A549 (cell line): ENCODE measurements around the gene FHL1. TPM values are rescaled to one million over a fixed set of nuclear protein-coding genes. Genes with fewer than 3 reads are reported as not detected.

Experiments used
- ATAC-seq, 2 experiments: fragments of 200-7000 bp in 1 of 2; fragments of >200 bp in 1 of 2; cut with Nextera tagmentation in 1 of 2; cut with Tn5 transposase in 1 of 2; 3 replicates each; pipeline versions ENCODE4 v1.8.0 to v1.9.1; 2018 to 2020; ENCODE audit warnings: mild to moderate bottlenecking in 1 of 2, moderate library complexity in 1 of 2
- CTCF ChIA-PET: fragments of 300-600 bp; sonication (Branson Sonifier 250); formaldehyde crosslinking; extraction: SDS; loops from one replicate; lab custom pipeline; 2021; ENCODE audit warnings: antibody characterized with exemption, inconsistent platforms; lab: Yijun Ruan, JAX
- POLR2A ChIA-PET: fragments of 350-600 bp; formaldehyde crosslinking; extraction: SDS; loops from one replicate; lab custom pipeline; 2021; ENCODE audit warnings: antibody characterized with exemption, inconsistent platforms; lab: Yijun Ruan, JAX
- DNase-seq, 2 experiments: peaks; one replicate each; pipeline versions ENCODE4 v3.0.0 to v3.0.0-alpha.2; 2011 to 2016; ENCODE audit warnings: low read depth in 1 of 2, low spot score in 1 of 2
- FAIRE-seq: peaks from 2 replicates; lab custom pipeline; 2011; peaks lifted over from hg19 to GRCh38; lab: Jason Lieb, UNC
- H3K27ac ChIP-seq, 2 experiments: fragments of >200 bp; sonication (Bioruptor Twin); formaldehyde crosslinking; 3 replicates each; pipeline ENCODE4 v1.5.1; 2016 to 2017
- H3K4me1 ChIP-seq: fragments of >200 bp; sonication (Bioruptor Twin); formaldehyde crosslinking; 3 replicates; pipeline ENCODE4 v1.6.1; 2016
- H3K4me2 ChIP-seq: fragments of >200 bp; sonication (Bioruptor Twin); formaldehyde crosslinking; 3 replicates; pipeline ENCODE4 v1.6.1; 2016
- H3K4me3 ChIP-seq: fragments of >200 bp; sonication (Bioruptor Twin); formaldehyde crosslinking; 3 replicates; pipeline ENCODE4 v1.5.1; 2016
- H3K9me3 ChIP-seq: fragments of >200 bp; sonication (Bioruptor Twin); formaldehyde crosslinking; 3 replicates; pipeline ENCODE4 v1.6.1; 2016
- BHLHE40 ChIP-seq: IDR thresholded peaks from 2 replicates; pipeline ENCODE4 v1.6.1; 2012; ENCODE audit warnings: low read depth, low read length, inconsistent platforms
- CBX2 ChIP-seq: fragments of 200-600 bp; sonication (generic); IDR thresholded peaks from 2 replicates; pipeline ENCODE4 v1.6.1; 2016; ENCODE audit warnings: low read depth, mild to moderate bottlenecking, borderline replicate concordance
- CBX8 ChIP-seq: fragments of 200-600 bp; sonication (generic); IDR thresholded peaks from 2 replicates; pipeline ENCODE4 v1.6.1; 2016
- CEBPB ChIP-seq, 2 experiments: fragments of >200 bp in 1 of 2; sonication (Bioruptor Twin) in 1 of 2; formaldehyde crosslinking in 1 of 2; IDR thresholded peaks; 2 replicates each; pipeline ENCODE4 v1.6.1; 2012 to 2016
- CHD2 ChIP-seq: fragments of 150-350 bp; IDR thresholded peaks from 2 replicates; pipeline ENCODE4 v1.6.1; 2014; ENCODE audit warnings: low read length; ENCODE audit not compliant: partially characterized antibody
- CHD4 ChIP-seq: fragments of 200-600 bp; sonication (generic); IDR thresholded peaks from 2 replicates; pipeline ENCODE4 v1.6.1; 2016; ENCODE audit warnings: antibody characterized with exemption, mild to moderate bottlenecking, borderline replicate concordance
- E2F6 ChIP-seq: IDR thresholded peaks from 2 replicates; pipeline ENCODE4 v1.6.1; 2012; ENCODE audit warnings: low read depth, borderline replicate concordance
- EHF ChIP-seq: fragments of 250-450 bp; sonication (Bioruptor Pico); IDR thresholded peaks from 2 replicates; pipeline ENCODE4 v1.5.0; 2020; ENCODE audit warnings: mild to moderate bottlenecking
- EP300 ChIP-seq, 2 experiments: fragments of >200 bp; sonication (Bioruptor Twin); formaldehyde crosslinking; IDR thresholded peaks; 2 replicates in 1 of 2; 3 replicates in 1 of 2; pipeline ENCODE4 v1.6.1; 2016 to 2017
- FOSB ChIP-seq: fragments of 250-450 bp; sonication (Bioruptor Pico); IDR thresholded peaks from 2 replicates; pipeline ENCODE4 v1.5.0; 2020; ENCODE audit warnings: mild to moderate bottlenecking, moderate library complexity
- HEYL ChIP-seq: fragments of 250-450 bp; sonication (Bioruptor Pico); IDR thresholded peaks from 2 replicates; pipeline ENCODE4 v1.8.0; 2021; ENCODE audit warnings: mild to moderate bottlenecking, moderate library complexity
- JUN ChIP-seq, 2 experiments: fragments of >200 bp; sonication (Bioruptor Twin); formaldehyde crosslinking; IDR thresholded peaks; 2 replicates in 1 of 2; 3 replicates in 1 of 2; pipeline ENCODE4 v1.6.1; 2016 to 2017
- KDM1A ChIP-seq: fragments of 200-600 bp; sonication (generic); IDR thresholded peaks from 2 replicates; pipeline ENCODE4 v1.6.1; 2016; ENCODE audit warnings: low read depth, mild to moderate bottlenecking
- NFE2L2 ChIP-seq: fragments of 150-350 bp; conservative IDR thresholded peaks from 2 replicates; pipeline ENCODE4 v1.6.1; 2014; ENCODE audit warnings: low read length
- NPAS2 ChIP-seq: fragments of 250-450 bp; sonication (Bioruptor Pico); IDR thresholded peaks from 2 replicates; pipeline ENCODE4 v1.8.0; 2022; ENCODE audit warnings: mild to moderate bottlenecking, moderate library complexity, borderline replicate concordance
- NR3C1 ChIP-seq: fragments of >200 bp; sonication (Bioruptor Twin); formaldehyde crosslinking; IDR thresholded peaks from 3 replicates; pipeline ENCODE4 v1.6.1; 2017
- RAD21 ChIP-seq, 2 experiments: fragments of >200 bp in 1 of 2; sonication (Bioruptor Twin) in 1 of 2; formaldehyde crosslinking in 1 of 2; IDR thresholded peaks in 1 of 2; conservative IDR thresholded peaks in 1 of 2; 2 replicates in 1 of 2; 3 replicates in 1 of 2; pipeline ENCODE4 v1.6.1; 2012 to 2018; ENCODE audit warnings: inconsistent platforms in 1 of 2
- RARB ChIP-seq: fragments of 250-450 bp; sonication (Bioruptor Pico); IDR thresholded peaks from 2 replicates; pipeline ENCODE4 v1.8.0; 2021; ENCODE audit warnings: mild to moderate bottlenecking, moderate library complexity
- TP53 ChIP-seq: fragments of 250-450 bp; sonication (Bioruptor Pico); IDR thresholded peaks from 2 replicates; pipeline ENCODE4 v1.5.0; 2021; ENCODE audit warnings: mild to moderate bottlenecking, moderate library complexity
- ZNF302 ChIP-seq: fragments of 250-450 bp; sonication (Bioruptor Pico); IDR thresholded peaks from 2 replicates; pipeline ENCODE4 v1.9.0; 2021; ENCODE audit warnings: inconsistent platforms, mild to moderate bottlenecking, moderate library complexity
- WGBS: methylation state at CpG from one replicate; pipeline ENCODE4 v1.1.6; 2017; ENCODE audit errors: missing lambda C conversion rate; 5-methylcytosine and 5-hydroxymethylcytosine counted together
- polyA plus RNA-seq, 4 experiments: library from polyadenylated mRNA; depleted of rRNA in 3 of 4; stranded (reverse); fragments of >200 nt; fragmentation: RNase III in 1 of 4; extraction: RNeasy Plus Mini Kit Qiagen cat#74134 plus additional on column Dnase treatment in 1 of 4; gene quantifications; 2 replicates in 3 of 4; 3 replicates in 1 of 4; pipeline ENCODE4 v1.2.3, GENCODE V29; 2011 to 2017
- TF ChIP-seq, protein P1 (sequence below): fragments of 450-650 bp; IDR thresholded peaks from 2 replicates; pipeline ENCODE4 v1.6.1; 2014; ENCODE audit warnings: antibody characterized with exemption
- TF ChIP-seq, protein P2 (sequence below): fragments of 150-350 bp; IDR thresholded peaks from 2 replicates; pipeline ENCODE4 v1.6.1; 2014; ENCODE audit warnings: low read depth, mild to moderate bottlenecking, low read length

FHL1 gene
- polyA plus RNA-seq, 2 of the 4 experiments (the other 2 are of a cell fraction), result 31.6 to 32.2 TPM

DNA sequence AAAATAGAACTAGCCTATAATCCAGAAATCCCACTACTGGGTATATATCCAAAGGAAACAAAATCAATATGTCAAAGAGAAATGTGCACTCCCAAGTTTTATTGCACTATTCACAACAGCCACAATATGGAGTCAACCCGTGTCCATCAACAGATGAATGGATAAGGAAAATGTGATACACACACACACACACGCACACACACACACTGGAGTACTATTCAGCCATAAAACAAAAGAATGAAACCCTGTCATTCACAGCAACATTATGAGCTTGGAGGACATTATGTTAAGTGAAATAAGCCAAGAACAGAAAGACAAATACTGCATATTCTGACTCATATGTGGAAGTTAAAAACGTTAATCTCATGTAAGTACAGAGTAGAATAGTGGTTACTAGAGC lies 5.8 kb upstream of the FHL1 start:
- no peaks in the 10 kb centered on the region for H3K9me3 ChIP-seq
- DNase-seq (no peak), FAIRE-seq (peak; percentile 93), ATAC-seq (no peak)
- H3K4me2 ChIP-seq, result no peak overlapping the region
- ChIA-PET POLR2A (no interaction called here), CTCF (interaction anchor here (1.4 kb wide), 1 partner anchor 113 kb away, joined by 5 read pairs; no protein-coding TSS in a partner anchor)
- H3K4me3 ChIP-seq, result no peak overlapping the region
- 41% methylated on average over 3 of the region's 3 CpGs for WGBS
- H3K27ac ChIP-seq, result no peak overlapping the region
- no peaks in the 10 kb centered on the region; the same call in 2 of the 3 replicates for H3K4me1 ChIP-seq
- TF ChIP-seq JUN (IDR thresholded peaks at IDR 0.05), result no peak
- no peak for TF ChIP-seq CHD2
- no peak for TF ChIP-seq TP53 (CRISPR knock-in tag)
- TF ChIP-seq, protein P1, sequence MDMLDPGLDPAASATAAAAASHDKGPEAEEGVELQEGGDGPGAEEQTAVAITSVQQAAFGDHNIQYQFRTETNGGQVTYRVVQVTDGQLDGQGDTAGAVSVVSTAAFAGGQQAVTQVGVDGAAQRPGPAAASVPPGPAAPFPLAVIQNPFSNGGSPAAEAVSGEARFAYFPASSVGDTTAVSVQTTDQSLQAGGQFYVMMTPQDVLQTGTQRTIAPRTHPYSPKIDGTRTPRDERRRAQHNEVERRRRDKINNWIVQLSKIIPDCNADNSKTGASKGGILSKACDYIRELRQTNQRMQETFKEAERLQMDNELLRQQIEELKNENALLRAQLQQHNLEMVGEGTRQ, result no peak
- TF ChIP-seq BHLHE40, result no peak
- TF ChIP-seq CBX8, result no peak
- TF ChIP-seq HEYL (CRISPR knock-in tag), result no peak
- no peak for TF ChIP-seq FOSB (CRISPR knock-in tag)
- TF ChIP-seq CHD4, result no peak
- TF ChIP-seq CBX2, result no peak
- TF ChIP-seq KDM1A, result no peak
- no peak for TF ChIP-seq NR3C1
- no peak for TF ChIP-seq NFE2L2
- TF ChIP-seq ZNF302 (CRISPR knock-in tag), result no peak
- no peak for TF ChIP-seq NPAS2 (CRISPR knock-in tag)
- TF ChIP-seq EHF, result no peak
- no peak for TF ChIP-seq EP300 (IDR thresholded peaks at IDR 0.05)
- no peak for TF ChIP-seq E2F6

DNA sequence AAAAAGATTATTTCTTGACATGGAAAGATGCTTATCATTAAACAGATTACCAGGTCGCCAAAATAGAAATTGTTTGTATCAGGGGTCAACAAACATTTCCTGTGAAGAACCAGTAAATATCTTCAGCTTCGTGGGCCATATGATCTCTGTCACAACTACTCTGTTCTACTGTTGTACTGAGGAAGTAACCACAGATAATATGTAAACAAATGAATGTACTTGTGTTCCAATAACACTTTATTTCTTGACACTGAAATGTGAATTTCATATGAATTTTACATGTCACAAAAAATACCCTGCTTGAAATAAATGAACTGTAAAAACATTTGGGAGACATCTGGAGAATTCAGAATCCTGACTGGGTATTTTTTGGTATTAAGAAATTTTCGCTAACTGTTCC lies 4.7 kb upstream of the FHL1 start:
- Histone ChIP-seq H3K27ac (no peak overlapping the region), H3K4me3 (no peak overlapping the region), H3K9me3 (no peaks in the 10 kb centered on the region), H3K4me1 (no peaks in the 10 kb centered on the region; the same call in 2 of the 3 replicates), H3K4me2 (no peak overlapping the region)
- POLR2A ChIA-PET, result no interaction called here
- 43% methylated on average over 3 of the region's 3 CpGs for WGBS
- DNase-seq, result no peak
- TF ChIP-seq, protein P2, sequence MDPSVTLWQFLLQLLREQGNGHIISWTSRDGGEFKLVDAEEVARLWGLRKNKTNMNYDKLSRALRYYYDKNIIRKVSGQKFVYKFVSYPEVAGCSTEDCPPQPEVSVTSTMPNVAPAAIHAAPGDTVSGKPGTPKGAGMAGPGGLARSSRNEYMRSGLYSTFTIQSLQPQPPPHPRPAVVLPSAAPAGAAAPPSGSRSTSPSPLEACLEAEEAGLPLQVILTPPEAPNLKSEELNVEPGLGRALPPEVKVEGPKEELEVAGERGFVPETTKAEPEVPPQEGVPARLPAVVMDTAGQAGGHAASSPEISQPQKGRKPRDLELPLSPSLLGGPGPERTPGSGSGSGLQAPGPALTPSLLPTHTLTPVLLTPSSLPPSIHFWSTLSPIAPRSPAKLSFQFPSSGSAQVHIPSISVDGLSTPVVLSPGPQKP, result no peak
- FAIRE-seq, result no peak
- no peak for ATAC-seq
- CTCF ChIA-PET, result no interaction called here

DNA sequence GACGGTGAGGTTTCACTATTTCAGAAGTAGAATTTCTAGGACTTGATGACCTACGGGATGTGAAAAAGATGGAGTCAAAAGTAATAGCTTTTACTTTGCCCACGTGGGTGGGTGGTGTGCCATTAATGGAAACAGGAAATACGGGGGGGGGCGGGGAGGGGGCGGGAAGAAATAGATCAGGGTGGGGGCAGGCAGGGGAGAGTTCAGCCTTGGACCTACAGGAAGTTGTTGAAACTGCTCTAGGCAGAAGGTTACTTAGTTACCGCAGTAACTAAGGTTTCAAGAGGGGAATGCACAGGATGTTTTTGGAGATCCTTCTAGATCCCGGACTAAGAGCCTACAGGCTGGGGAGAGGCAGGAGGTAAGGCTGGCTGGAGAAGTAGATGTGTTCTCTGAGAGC lies 3.6 kb upstream of the FHL1 start:
- no peak for DNase-seq
- Histone ChIP-seq H3K4me1 (no peaks in the 10 kb centered on the region; the same call in 1 of the 3 replicates), H3K27ac (no peak overlapping the region), H3K9me3 (no peaks in the 10 kb centered on the region), H3K4me3 (no peak overlapping the region), H3K4me2 (no peak overlapping the region)
- ChIA-PET CTCF (no interaction called here), POLR2A (no interaction called here)
- no peak for TF ChIP-seq RARB (CRISPR knock-in tag)
- no peak for TF ChIP-seq CEBPB (IDR thresholded peaks at IDR 0.05)
- TF ChIP-seq TP53 (CRISPR knock-in tag), result no peak
- no peak for TF ChIP-seq RAD21 (conservative IDR thresholded peaks at IDR 0.05 in 1 of 2, IDR thresholded peaks at IDR 0.05 in 1 of 2)
- TF ChIP-seq, protein P1, result no peak
- ATAC-seq, result no peak
- FAIRE-seq, result no peak
- WGBS, result 70% methylated on average over 5 of the region's 8 CpGs
